Neural cell (in vitro differentiated cells): ENCODE data around the gene PHTF2. TPM values are rescaled to one million over a fixed set of nuclear protein-coding genes. Genes with fewer than 3 reads are reported as not detected.
A peak's percentile ranks its signal among the peaks of the same experiment; 100 is the strongest.

Experiments used
- H2AFZ ChIP-seq: fragments of 200-600, 300-800 bp; sonication (generic), shearing (Covaris generic); 2 replicates; pipeline ENCODE4 v1.6.0; 2014; ENCODE audit warnings: low read depth, mild to moderate bottlenecking, antibody characterized with exemption, low read length, moderate library complexity
- H3F3A ChIP-seq: fragments of 200-600 bp; shearing (Covaris generic); 2 replicates; pipeline ENCODE4 v1.6.1; 2016; ENCODE audit warnings: mild to moderate bottlenecking, moderate library complexity, mixed read lengths, antibody characterized with exemption, low read length; ENCODE audit not compliant: insufficient read depth, poor library complexity, severe bottlenecking
- H3K27ac ChIP-seq: fragments of 200-600, 300-800 bp; sonication (generic), shearing (Covaris generic); 2 replicates; pipeline ENCODE4 v1.5.1; 2014; ENCODE audit warnings: mild to moderate bottlenecking, low read length, moderate library complexity
- H3K27me3 ChIP-seq: fragments of 300-800, 200-600 bp; sonication (generic), shearing (Covaris generic); 2 replicates; pipeline ENCODE4 v1.6.0; 2014; ENCODE audit warnings: mild to moderate bottlenecking, low read depth, low read length, moderate library complexity; ENCODE audit not compliant: insufficient read depth
- H3K36me3 ChIP-seq: fragments of 300-800, 200-600 bp; sonication (generic), shearing (Covaris generic); 2 replicates; pipeline ENCODE4 v1.5.1; 2014; ENCODE audit warnings: mild to moderate bottlenecking, antibody characterized with exemption, low read length, moderate library complexity; ENCODE audit not compliant: insufficient read depth
- H3K4me2 ChIP-seq: fragments of 300-800, 200-600 bp; sonication (generic), shearing (Covaris generic); 2 replicates; pipeline ENCODE4 v1.6.0; 2014; ENCODE audit warnings: mild to moderate bottlenecking, low read length
- H3K4me3 ChIP-seq: fragments of 300-800, 200-600 bp; sonication (generic), shearing (Covaris generic); 2 replicates; pipeline ENCODE4 v1.5.1; 2014; ENCODE audit warnings: mild to moderate bottlenecking, low read length, moderate library complexity
- H3K79me2 ChIP-seq: fragments of 200-600 bp; shearing (Covaris generic); replicated peaks from 2 replicates; pipeline ENCODE4 v1.6.0; 2014; ENCODE audit warnings: mild to moderate bottlenecking, low read length, moderate library complexity; ENCODE audit not compliant: insufficient read depth
- H3K9ac ChIP-seq: fragments of 300-800, 200-600 bp; sonication (generic), shearing (Covaris generic); 2 replicates; pipeline ENCODE4 v1.6.1; 2016; ENCODE audit warnings: mild to moderate bottlenecking, low read length, mixed read lengths
- H3K9me2 ChIP-seq: fragments of 200-600 bp; shearing (Covaris generic); 2 replicates; pipeline ENCODE4 v1.6.1; 2016; ENCODE audit warnings: mild to moderate bottlenecking, low read length, mixed read lengths; ENCODE audit not compliant: insufficient read depth
- H3K9me3 ChIP-seq: fragments of 200-600, 300-800 bp; sonication (generic), shearing (Covaris generic); 2 replicates; pipeline ENCODE4 v1.6.1; 2016; ENCODE audit warnings: mild to moderate bottlenecking, mixed run types, low read length, moderate library complexity, mixed read lengths
- H4K20me1 ChIP-seq: fragments of 200-600 bp; shearing (Covaris generic); 2 replicates; pipeline ENCODE4 v1.6.1; 2016; ENCODE audit warnings: mild to moderate bottlenecking, mixed run types; ENCODE audit not compliant: insufficient read depth
- EP300 ChIP-seq: fragments of 450-650 bp; conservative IDR thresholded peaks from 2 replicates; pipeline ENCODE4 v1.6.1; 2014; ENCODE audit warnings: antibody characterized with exemption, mild to moderate bottlenecking, moderate library complexity; ENCODE audit not compliant: poor library complexity, severe bottlenecking
- EZH2 ChIP-seq: fragments of 200-600, 300-800 bp; shearing (Covaris generic), sonication (generic); IDR thresholded peaks from 2 replicates; pipeline ENCODE4 v1.6.1; 2014; ENCODE audit warnings: antibody characterized with exemption, low read length, borderline replicate concordance, mild to moderate bottlenecking; ENCODE audit not compliant: insufficient read depth, poor library complexity, severe bottlenecking
- MXI1 ChIP-seq: fragments of 450-650 bp; conservative IDR thresholded peaks from 2 replicates; pipeline ENCODE4 v1.6.1; 2014; ENCODE audit warnings: antibody characterized with exemption, mild to moderate bottlenecking; ENCODE audit not compliant: poor library complexity, severe bottlenecking
- POLR2AphosphoS5 ChIP-seq: IDR thresholded peaks from 2 replicates; pipeline ENCODE4 v1.6.1; 2012
- RAD21 ChIP-seq: fragments of 450-650 bp; conservative IDR thresholded peaks from 2 replicates; pipeline ENCODE4 v1.6.1; 2014; ENCODE audit warnings: antibody characterized with exemption, mild to moderate bottlenecking, moderate library complexity
- SMC3 ChIP-seq: fragments of 450-650 bp; conservative IDR thresholded peaks from 2 replicates; pipeline ENCODE4 v1.6.1; 2014; ENCODE audit warnings: antibody characterized with exemption, mild to moderate bottlenecking, moderate library complexity; ENCODE audit not compliant: poor library complexity
- TAF1 ChIP-seq: IDR thresholded peaks from 2 replicates; pipeline ENCODE4 v1.6.1; 2012; ENCODE audit warnings: low read depth
- polyA plus RNA-seq: library from polyadenylated mRNA; depleted of rRNA; stranded (reverse); fragments of >200 nt; gene quantifications from 2 replicates; pipeline ENCODE4 v1.2.3, GENCODE V29; 2014
- TF ChIP-seq, protein P1 (sequence below): IDR thresholded peaks from 2 replicates; pipeline ENCODE4 v1.6.1; 2012; ENCODE audit warnings: borderline replicate concordance
- TF ChIP-seq, protein P2 (sequence below): fragments of 450-650 bp; IDR thresholded peaks from 2 replicates; pipeline ENCODE4 v1.5.1; 2014; ENCODE audit warnings: antibody characterized with exemption, mild to moderate bottlenecking, moderate library complexity; ENCODE audit not compliant: poor library complexity, severe bottlenecking

PHTF2 gene
- polyA plus RNA-seq, 1 donor from 2014 or later = 34.4 TPM

DNA sequence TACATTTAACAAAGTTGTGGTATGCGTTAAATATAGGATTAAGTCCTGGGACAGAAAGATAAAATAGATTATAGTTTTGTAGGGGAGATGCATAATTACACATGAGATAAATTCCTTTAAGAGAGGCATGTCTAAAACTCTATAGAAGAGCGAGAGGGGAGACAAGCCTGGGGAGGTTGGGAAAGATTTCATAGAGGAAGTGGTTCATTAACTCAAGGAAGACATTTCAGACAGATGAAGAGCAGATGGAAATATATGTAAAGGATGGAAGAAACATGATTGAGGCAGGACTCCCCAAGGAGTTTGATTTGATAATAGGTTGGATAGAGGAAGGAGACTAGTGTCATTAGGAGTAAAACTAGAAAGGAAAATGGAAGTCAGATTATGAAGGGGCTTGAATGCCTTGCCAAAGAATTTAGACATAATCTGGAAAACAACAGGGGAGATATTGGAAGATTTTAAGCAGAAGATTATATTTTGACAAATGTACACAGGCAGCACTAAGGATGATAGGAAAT lies 96.1 kb downstream of the PHTF2 start:
- peak overlapping the region; percentile 69 for H3K27ac ChIP-seq
- H3K27me3 ChIP-seq = no peaks in the 10 kb centered on the region
- H3K4me3 ChIP-seq = peak overlapping the region; percentile 28
- H3K4me2 ChIP-seq = peak overlapping the region; percentile 63
- H3K9me3 ChIP-seq = no peaks in the 10 kb centered on the region
- no peak overlapping the region for H2AFZ ChIP-seq
- H3K9me2 ChIP-seq = no peaks in the 10 kb centered on the region
- peaks cover 7% of the 10 kb centered on the region for H3F3A ChIP-seq
- H3K36me3 ChIP-seq = no peaks in the 10 kb centered on the region
- no peaks in the 10 kb centered on the region for H3K79me2 ChIP-seq
- H4K20me1 ChIP-seq = no peaks in the 10 kb centered on the region
- H3K9ac ChIP-seq = no peak overlapping the region
- TF ChIP-seq SMC3 = no peak
- TF ChIP-seq, protein P1, sequence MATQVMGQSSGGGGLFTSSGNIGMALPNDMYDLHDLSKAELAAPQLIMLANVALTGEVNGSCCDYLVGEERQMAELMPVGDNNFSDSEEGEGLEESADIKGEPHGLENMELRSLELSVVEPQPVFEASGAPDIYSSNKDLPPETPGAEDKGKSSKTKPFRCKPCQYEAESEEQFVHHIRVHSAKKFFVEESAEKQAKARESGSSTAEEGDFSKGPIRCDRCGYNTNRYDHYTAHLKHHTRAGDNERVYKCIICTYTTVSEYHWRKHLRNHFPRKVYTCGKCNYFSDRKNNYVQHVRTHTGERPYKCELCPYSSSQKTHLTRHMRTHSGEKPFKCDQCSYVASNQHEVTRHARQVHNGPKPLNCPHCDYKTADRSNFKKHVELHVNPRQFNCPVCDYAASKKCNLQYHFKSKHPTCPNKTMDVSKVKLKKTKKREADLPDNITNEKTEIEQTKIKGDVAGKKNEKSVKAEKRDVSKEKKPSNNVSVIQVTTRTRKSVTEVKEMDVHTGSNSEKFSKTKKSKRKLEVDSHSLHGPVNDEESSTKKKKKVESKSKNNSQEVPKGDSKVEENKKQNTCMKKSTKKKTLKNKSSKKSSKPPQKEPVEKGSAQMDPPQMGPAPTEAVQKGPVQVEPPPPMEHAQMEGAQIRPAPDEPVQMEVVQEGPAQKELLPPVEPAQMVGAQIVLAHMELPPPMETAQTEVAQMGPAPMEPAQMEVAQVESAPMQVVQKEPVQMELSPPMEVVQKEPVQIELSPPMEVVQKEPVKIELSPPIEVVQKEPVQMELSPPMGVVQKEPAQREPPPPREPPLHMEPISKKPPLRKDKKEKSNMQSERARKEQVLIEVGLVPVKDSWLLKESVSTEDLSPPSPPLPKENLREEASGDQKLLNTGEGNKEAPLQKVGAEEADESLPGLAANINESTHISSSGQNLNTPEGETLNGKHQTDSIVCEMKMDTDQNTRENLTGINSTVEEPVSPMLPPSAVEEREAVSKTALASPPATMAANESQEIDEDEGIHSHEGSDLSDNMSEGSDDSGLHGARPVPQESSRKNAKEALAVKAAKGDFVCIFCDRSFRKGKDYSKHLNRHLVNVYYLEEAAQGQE = peak; percentile 63
- TF ChIP-seq EP300 = peak; percentile 67
- no peak for TF ChIP-seq EZH2
- TF ChIP-seq POLR2AphosphoS5 = peak; percentile 44
- TF ChIP-seq, protein P2, sequence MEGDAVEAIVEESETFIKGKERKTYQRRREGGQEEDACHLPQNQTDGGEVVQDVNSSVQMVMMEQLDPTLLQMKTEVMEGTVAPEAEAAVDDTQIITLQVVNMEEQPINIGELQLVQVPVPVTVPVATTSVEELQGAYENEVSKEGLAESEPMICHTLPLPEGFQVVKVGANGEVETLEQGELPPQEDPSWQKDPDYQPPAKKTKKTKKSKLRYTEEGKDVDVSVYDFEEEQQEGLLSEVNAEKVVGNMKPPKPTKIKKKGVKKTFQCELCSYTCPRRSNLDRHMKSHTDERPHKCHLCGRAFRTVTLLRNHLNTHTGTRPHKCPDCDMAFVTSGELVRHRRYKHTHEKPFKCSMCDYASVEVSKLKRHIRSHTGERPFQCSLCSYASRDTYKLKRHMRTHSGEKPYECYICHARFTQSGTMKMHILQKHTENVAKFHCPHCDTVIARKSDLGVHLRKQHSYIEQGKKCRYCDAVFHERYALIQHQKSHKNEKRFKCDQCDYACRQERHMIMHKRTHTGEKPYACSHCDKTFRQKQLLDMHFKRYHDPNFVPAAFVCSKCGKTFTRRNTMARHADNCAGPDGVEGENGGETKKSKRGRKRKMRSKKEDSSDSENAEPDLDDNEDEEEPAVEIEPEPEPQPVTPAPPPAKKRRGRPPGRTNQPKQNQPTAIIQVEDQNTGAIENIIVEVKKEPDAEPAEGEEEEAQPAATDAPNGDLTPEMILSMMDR = no peak
- TF ChIP-seq MXI1 = no peak

DNA sequence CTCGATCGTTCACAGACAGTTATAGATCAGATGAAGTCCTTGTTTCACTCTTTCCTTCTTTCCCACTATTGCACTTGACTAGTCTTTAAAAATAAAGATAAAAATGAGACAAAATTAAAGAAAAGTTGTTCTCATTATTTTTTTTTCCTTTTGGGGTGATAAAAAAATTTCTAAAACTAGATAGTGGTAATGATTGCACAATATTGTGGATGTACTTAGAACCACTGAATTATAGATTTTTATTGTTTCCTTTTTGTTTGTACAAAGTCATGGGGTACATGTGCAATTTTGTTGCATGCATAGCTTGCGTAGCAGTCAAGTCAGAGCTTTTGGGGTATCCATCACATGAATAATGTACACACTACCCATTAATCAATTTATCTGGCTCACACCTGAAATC lies 97.3 kb downstream of the PHTF2 start:
- H3K27me3 ChIP-seq = no peaks in the 10 kb centered on the region
- H3K79me2 ChIP-seq = no peaks in the 10 kb centered on the region
- no peaks in the 10 kb centered on the region for H4K20me1 ChIP-seq
- no peaks in the 10 kb centered on the region for H3K9me3 ChIP-seq
- H3K4me3 ChIP-seq = no peak overlapping the region
- no peak overlapping the region for H3K9ac ChIP-seq
- H3K4me2 ChIP-seq = no peak overlapping the region
- TF ChIP-seq RAD21 (no peak), EP300 (no peak), POLR2AphosphoS5 (no peak), TAF1 (no peak), EZH2 (no peak), MXI1 (no peak), SMC3 (no peak)
- TF ChIP-seq, protein P1 = no peak
- TF ChIP-seq, protein P2 = no peak
- H3F3A ChIP-seq = peaks cover 7% of the 10 kb centered on the region
- no peak overlapping the region for H3K27ac ChIP-seq
- H2AFZ ChIP-seq = no peak overlapping the region
- H3K36me3 ChIP-seq = no peaks in the 10 kb centered on the region
- no peaks in the 10 kb centered on the region for H3K9me2 ChIP-seq
